Karpas-422 (cell line): ENCODE results near the gene BRMS1L. TPM values are rescaled to one million over a fixed set of nuclear protein-coding genes. Genes with fewer than 3 reads are reported as not detected.
"Not testable (repeated sequence)": the region's sequence is repeated elsewhere in the genome, so short reads cannot be mapped to it uniquely, and the experiment has no call there.

Source experiments
- DNase-seq: peaks from one replicate; pipeline ENCODE4 v3.0.0-alpha.2; 2015
- H2AFZ ChIP-seq: fragments of 200-600 bp; sonication (generic); 2 replicates; pipeline ENCODE4 v1.6.1; 2014; ENCODE audit warnings: antibody characterized with exemption, low read length, mixed read lengths
- H3K27ac ChIP-seq: fragments of 200-600 bp; sonication (generic); 2 replicates; pipeline ENCODE4 v1.5.1; 2014; ENCODE audit warnings: mild to moderate bottlenecking, low read length, moderate library complexity
- H3K27me3 ChIP-seq: fragments of 200-600 bp; sonication (generic); 2 replicates; pipeline ENCODE4 v1.6.1; 2014; ENCODE audit warnings: low read length, mixed read lengths
- H3K36me3 ChIP-seq: fragments of 200-600 bp; sonication (generic); 2 replicates; pipeline ENCODE4 v1.6.1; 2014; ENCODE audit warnings: low read length, mixed read lengths; ENCODE audit not compliant: insufficient read depth
- H3K4me1 ChIP-seq: fragments of 200-600 bp; sonication (generic); 2 replicates; pipeline ENCODE4 v1.6.1; 2014; ENCODE audit warnings: mild to moderate bottlenecking, low read length, mixed read lengths
- H3K4me2 ChIP-seq: fragments of 200-600 bp; sonication (generic); 2 replicates; pipeline ENCODE4 v1.6.1; 2014; ENCODE audit warnings: low read length, low read depth, mild to moderate bottlenecking; ENCODE audit not compliant: poor library complexity, severe bottlenecking
- H3K4me3 ChIP-seq: fragments of 200-600 bp; sonication (generic); 2 replicates; pipeline ENCODE4 v1.5.1; 2014; ENCODE audit warnings: mild to moderate bottlenecking, antibody characterized with exemption, low read length, mixed read lengths
- H3K79me2 ChIP-seq: fragments of 200-600 bp; sonication (generic); 2 replicates; pipeline ENCODE4 v1.6.1; 2014; ENCODE audit warnings: mild to moderate bottlenecking, low read length, mixed read lengths
- H3K9ac ChIP-seq: fragments of 200-600 bp; sonication (generic); 2 replicates; pipeline ENCODE4 v1.6.0; 2014; ENCODE audit warnings: low read length
- H3K9me2 ChIP-seq: fragments of 200-600 bp; sonication (generic), shearing (Covaris generic); replicated peaks from 2 replicates; pipeline ENCODE4 v1.6.0; 2014; ENCODE audit warnings: mild to moderate bottlenecking, low read length, moderate library complexity; ENCODE audit not compliant: insufficient read depth
- H3K9me3 ChIP-seq: fragments of 300-700, 200-600 bp; sonication (generic); 2 replicates; pipeline ENCODE4 v1.6.1; 2014; ENCODE audit warnings: low read length, mixed read lengths
- H4K20me1 ChIP-seq: fragments of 200-600 bp; sonication (generic); 2 replicates; pipeline ENCODE4 v1.6.1; 2014; ENCODE audit warnings: mild to moderate bottlenecking, antibody characterized with exemption, low read length, low read depth; ENCODE audit not compliant: insufficient read depth
- total RNA-seq: library from RNA; depleted of rRNA; stranded (reverse); fragments of >200 nt; shearing (Covaris generic); gene quantifications from 2 replicates; pipeline ENCODE4 v1.2.3, GENCODE V29; 2014; ENCODE audit warnings: low replicate concordance; rRNA removed

BRMS1L gene
- total RNA-seq: 22.7 and 24.2 TPM in 2 replicates

GRCh38 chr14:35826218-35826951 lies at the start of gene BRMS1L:
Gene BRMS1L (plus strand): TSS chr14:35826338. CDS start chr14:35826517, 179 bp downstream.
- H3K9ac ChIP-seq: peak within 1 kb of the TSS; percentile 97
- peak within 1 kb of the TSS; percentile 86 for H3K4me3 ChIP-seq
- no peaks in the 10 kb centered on the region for H3K9me2 ChIP-seq
- DNase-seq: peak; percentile 100
- H3K27ac ChIP-seq: peak within 1 kb of the TSS; percentile 87
- H3K79me2 ChIP-seq: peaks cover 50% of the 10 kb centered on the region
- H3K27me3 ChIP-seq: no peaks in the 10 kb centered on the region
- H4K20me1 ChIP-seq: no peaks in the 10 kb centered on the region; the same call in 1 of the 2 replicates
- peak within 1 kb of the TSS; percentile 71 for H2AFZ ChIP-seq
- peaks cover 36% of the 10 kb centered on the region for H3K4me1 ChIP-seq
- no peaks in the 10 kb centered on the region for H3K9me3 ChIP-seq
- peaks cover 11% of the 10 kb centered on the region; the same call in 1 of the 2 replicates for H3K36me3 ChIP-seq
- H3K4me2 ChIP-seq: peak within 1 kb of the TSS; percentile 87

DNA sequence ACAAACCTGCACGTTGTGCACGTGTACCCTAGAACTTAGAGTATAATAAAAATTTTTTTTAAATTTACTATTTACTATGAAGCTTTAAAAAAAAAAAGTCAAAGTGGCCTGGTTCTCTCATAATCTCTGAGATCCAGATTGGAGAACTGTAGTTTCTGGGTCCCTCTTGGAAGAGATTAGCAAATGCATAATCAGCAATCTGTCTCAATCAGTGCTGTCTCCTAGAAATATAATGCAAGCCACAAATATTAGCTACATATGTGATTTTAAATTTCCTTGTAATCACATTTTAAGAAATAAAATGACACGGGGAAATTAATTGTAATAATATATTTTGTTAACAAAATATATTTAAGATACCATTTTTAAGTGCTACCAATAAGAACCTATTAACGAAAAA lies 49.3 kb upstream of the BRMS1L start:
- H3K79me2 ChIP-seq: peaks cover 94% of the 10 kb centered on the region
- H3K9me3 ChIP-seq: peaks cover 6% of the 10 kb centered on the region; the same call in 1 of the 2 replicates
- H3K27ac ChIP-seq: no peak overlapping the region
- DNase-seq: no peak
- H2AFZ ChIP-seq: no peak overlapping the region
- H3K27me3 ChIP-seq: no peaks in the 10 kb centered on the region
- H3K4me2 ChIP-seq: no peak overlapping the region
- H4K20me1 ChIP-seq: no peaks in the 10 kb centered on the region
- H3K4me3 ChIP-seq: no peak overlapping the region
- peaks cover 6% of the 10 kb centered on the region; the same call in 1 of the 2 replicates for H3K36me3 ChIP-seq
- H3K9me2 ChIP-seq: no peaks in the 10 kb centered on the region
- H3K9ac ChIP-seq: no peak overlapping the region
- peaks cover 11% of the 10 kb centered on the region for H3K4me1 ChIP-seq

- H3K9me2 ChIP-seq, H3K9ac ChIP-seq, H2AFZ ChIP-seq, H3K4me2 ChIP-seq, H3K27ac ChIP-seq, DNase-seq, H3K9me3 ChIP-seq, H4K20me1 ChIP-seq, H3K4me3 ChIP-seq, H3K27me3 ChIP-seq, H3K36me3 ChIP-seq: not testable (repeated sequence)
- peaks cover 95% of the 10 kb centered on the region for H3K79me2 ChIP-seq
- H3K4me1 ChIP-seq: peaks cover 11% of the 10 kb centered on the region
Measured at GRCh38 chr14:35777550-35777949, 48.6 kb upstream of the BRMS1L start.

- no peak for DNase-seq
- H4K20me1 ChIP-seq: no peaks in the 10 kb centered on the region
- H2AFZ ChIP-seq: no peak overlapping the region
- H3K4me2 ChIP-seq: no peak overlapping the region
- H3K4me3 ChIP-seq: no peak overlapping the region
- no peak overlapping the region for H3K9ac ChIP-seq
- H3K4me1 ChIP-seq: peaks cover 12% of the 10 kb centered on the region
- H3K36me3 ChIP-seq: peaks cover 6% of the 10 kb centered on the region; the same call in 1 of the 2 replicates
- peaks cover 98% of the 10 kb centered on the region for H3K79me2 ChIP-seq
- no peak overlapping the region for H3K27ac ChIP-seq
- H3K9me3 ChIP-seq: peaks cover 13% of the 10 kb centered on the region; the same call in 1 of the 2 replicates
- no peaks in the 10 kb centered on the region for H3K9me2 ChIP-seq
- H3K27me3 ChIP-seq: no peaks in the 10 kb centered on the region
Measured at GRCh38 chr14:35779368-35779767, 46.8 kb upstream of the BRMS1L start.

GRCh38 chr14:35783699-35784098 lies 42.4 kb upstream of the BRMS1L start:
- Histone ChIP-seq H3K9ac (no peak overlapping the region), H2AFZ (no peak overlapping the region), H3K79me2 (peaks cover 100% of the 10 kb centered on the region), H3K9me2 (no peaks in the 10 kb centered on the region), H3K4me1 (peaks cover 6% of the 10 kb centered on the region), H4K20me1 (no peaks in the 10 kb centered on the region), H3K9me3 (peaks cover 13% of the 10 kb centered on the region; the same call in 1 of the 2 replicates), H3K36me3 (no peaks in the 10 kb centered on the region), H3K27me3 (no peaks in the 10 kb centered on the region), H3K4me2 (no peak overlapping the region), H3K4me3 (no peak overlapping the region), H3K27ac (no peak overlapping the region)
- no peak for DNase-seq

GRCh38 chr14:35786856-35787255 lies 39.3 kb upstream of the BRMS1L start:
- Histone ChIP-seq H3K36me3 (no peaks in the 10 kb centered on the region), H3K9me3 (peaks cover 7% of the 10 kb centered on the region; the same call in 1 of the 2 replicates), H3K27me3 (no peaks in the 10 kb centered on the region), H3K4me2 (no peak overlapping the region), H3K79me2 (peaks cover 98% of the 10 kb centered on the region), H3K4me3 (no peak overlapping the region), H4K20me1 (no peaks in the 10 kb centered on the region), H3K9me2 (no peaks in the 10 kb centered on the region), H3K9ac (no peak overlapping the region), H3K27ac (no peak overlapping the region), H3K4me1 (peaks cover 6% of the 10 kb centered on the region), H2AFZ (no peak overlapping the region)
- DNase-seq: no peak

DNA sequence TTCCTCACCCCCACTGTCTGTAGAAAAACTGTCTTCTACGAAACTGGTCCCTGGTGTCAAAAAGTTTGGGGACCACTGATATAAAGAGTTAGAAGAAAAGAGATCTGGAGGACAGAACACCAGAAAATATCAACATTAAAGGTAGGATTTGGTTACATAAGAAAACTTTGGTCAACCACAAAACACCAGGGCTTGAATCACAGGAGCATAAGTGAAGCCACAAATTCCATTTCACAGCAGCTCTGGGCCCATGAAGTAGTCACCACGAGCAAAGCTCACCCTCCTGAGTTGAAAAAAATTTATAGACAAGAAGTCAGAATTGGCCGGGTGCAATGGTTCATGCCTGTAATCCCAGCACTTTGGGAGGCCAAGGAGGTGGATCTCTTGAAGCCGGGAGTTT lies 36.5 kb upstream of the BRMS1L start:
- Histone ChIP-seq H3K4me2 (no peak overlapping the region), H3K27me3 (no peaks in the 10 kb centered on the region), H3K36me3 (no peaks in the 10 kb centered on the region), H3K9me3 (no peaks in the 10 kb centered on the region), H4K20me1 (no peaks in the 10 kb centered on the region), H3K27ac (no peak overlapping the region), H3K9ac (no peak overlapping the region), H3K4me1 (no peaks in the 10 kb centered on the region), H3K79me2 (peaks cover 98% of the 10 kb centered on the region), H3K9me2 (no peaks in the 10 kb centered on the region), H3K4me3 (no peak overlapping the region), H2AFZ (no peak overlapping the region)
- DNase-seq: no peak

- H3K36me3 ChIP-seq: no peaks in the 10 kb centered on the region
- H3K9ac ChIP-seq: no peak overlapping the region
- peaks cover 100% of the 10 kb centered on the region for H3K79me2 ChIP-seq
- no peaks in the 10 kb centered on the region for H3K9me3 ChIP-seq
- no peaks in the 10 kb centered on the region for H4K20me1 ChIP-seq
- no peak overlapping the region for H2AFZ ChIP-seq
- no peaks in the 10 kb centered on the region for H3K27me3 ChIP-seq
- H3K9me2 ChIP-seq: no peaks in the 10 kb centered on the region
- H3K4me3 ChIP-seq: no peak overlapping the region
- H3K27ac ChIP-seq: no peak overlapping the region
- H3K4me2 ChIP-seq: no peak overlapping the region
- DNase-seq: no peak
- H3K4me1 ChIP-seq: no peaks in the 10 kb centered on the region; the same call in 1 of the 2 replicates
Measured at GRCh38 chr14:35797796-35798195, 28.3 kb upstream of the BRMS1L start.
